GM18907 (cell line): Measurements from ENCODE around the gene CSNK1G1.
A peak's percentile ranks its signal among the peaks of the same experiment; 100 is the strongest.

Experiments used
- ATAC-seq: cut with Tn5 transposase; IDR thresholded peaks from one replicate; pipeline ENCODE4 v1.9.1; 2021; ENCODE audit warnings: mild to moderate bottlenecking, moderate library complexity; ENCODE audit not compliant: unreplicated experiment

The CSNK1G1 gene

DNA sequence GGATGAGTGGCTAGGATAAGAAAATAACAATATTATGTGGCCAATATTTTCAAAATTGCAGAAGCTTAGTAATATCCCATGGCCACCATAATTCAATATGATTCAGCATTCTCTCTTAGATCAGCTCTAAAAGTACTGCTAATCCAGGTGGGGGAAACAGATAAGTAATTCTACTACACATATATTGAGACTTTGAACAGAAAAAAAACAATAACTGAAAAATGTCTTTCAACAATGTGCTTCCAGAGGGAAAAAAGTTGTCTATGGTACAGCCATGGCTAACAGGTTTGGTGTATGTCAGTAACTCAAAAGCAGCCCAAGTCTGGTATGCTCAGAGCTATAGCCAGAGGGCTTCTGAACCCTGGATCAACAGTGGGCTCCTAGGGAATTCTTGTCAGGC lies 150.8 kb downstream of the CSNK1G1 start:
- ATAC-seq: no peak

DNA sequence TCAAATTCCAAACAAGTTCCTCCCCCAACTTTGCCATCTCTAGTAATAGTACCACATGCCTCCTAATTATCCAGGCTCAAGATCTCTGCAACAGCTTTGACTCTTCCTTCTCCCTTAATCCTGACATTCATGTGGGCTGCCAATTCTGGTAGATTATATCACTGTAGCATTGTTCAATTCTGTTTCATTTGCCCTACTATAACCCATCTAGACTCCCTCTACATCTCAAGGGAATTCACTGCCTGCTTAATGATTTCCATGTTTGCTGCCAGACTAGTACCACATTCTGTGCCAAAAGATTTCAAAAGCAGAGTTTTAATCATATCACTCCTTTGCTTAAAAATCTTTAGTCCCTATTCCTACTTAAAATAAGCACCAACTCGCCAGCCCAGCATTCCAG lies 158.5 kb downstream of the CSNK1G1 start:
- no peak for ATAC-seq

DNA sequence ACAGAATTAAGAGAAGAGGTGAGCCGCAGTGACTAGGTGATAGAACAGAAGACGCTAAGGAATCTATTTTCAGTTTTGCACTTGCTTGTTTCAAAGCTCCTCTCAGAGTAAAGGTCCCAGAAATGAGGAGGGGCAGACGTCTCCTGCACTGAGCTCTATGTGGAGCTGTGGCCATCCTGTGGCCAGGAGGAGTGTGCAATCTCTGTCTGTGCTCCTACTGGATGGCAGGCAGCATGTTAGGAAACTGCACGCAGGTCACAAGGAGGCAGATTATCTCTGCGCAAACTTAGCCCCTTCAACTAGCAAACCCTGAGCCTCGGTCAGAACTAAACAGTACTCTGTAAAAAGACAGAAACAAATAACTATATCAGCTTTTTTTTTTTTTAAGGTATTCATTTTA lies 162.0 kb downstream of the CSNK1G1 start:
- ATAC-seq: no peak

DNA sequence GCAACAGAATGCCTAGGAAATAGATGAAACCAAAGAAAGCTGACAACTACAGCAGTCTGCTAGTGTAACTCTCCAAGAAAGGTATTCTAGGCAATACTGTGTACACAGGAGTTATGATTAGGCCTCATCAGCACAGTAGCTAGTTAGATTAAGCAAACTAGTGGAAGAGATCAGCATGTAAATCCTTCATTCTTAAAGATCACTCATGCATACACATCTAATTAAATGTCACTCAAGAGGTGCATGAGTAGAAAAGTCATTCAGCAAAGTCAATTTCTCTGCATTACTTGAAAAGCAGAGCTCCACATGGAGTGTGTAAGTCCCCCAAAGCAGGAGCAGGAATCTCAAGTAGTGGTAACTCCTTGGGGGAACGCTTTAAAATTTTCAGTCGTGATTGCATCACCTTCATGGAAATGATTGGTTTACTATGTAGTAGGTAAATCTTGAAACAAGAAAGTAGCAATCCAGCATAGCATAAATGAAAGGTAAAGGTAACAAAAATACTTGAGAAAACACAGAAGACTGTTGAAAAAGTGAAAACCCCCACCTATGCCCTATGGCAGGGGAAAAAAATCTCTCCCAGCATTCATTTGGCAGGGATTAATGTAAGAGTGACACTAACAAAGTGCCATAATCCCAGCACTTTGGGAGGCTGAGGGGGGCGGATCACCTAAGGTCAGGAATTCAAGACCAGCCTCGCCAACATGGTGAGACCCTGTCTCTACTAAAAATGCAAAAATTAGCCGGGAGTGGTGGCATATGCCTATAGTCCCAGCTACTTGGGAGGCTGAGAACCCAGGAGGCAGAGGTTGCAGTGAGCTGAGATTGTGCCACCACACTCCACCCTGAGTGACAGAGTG lies 163.8 kb downstream of the CSNK1G1 start:
- no peak for ATAC-seq

DNA sequence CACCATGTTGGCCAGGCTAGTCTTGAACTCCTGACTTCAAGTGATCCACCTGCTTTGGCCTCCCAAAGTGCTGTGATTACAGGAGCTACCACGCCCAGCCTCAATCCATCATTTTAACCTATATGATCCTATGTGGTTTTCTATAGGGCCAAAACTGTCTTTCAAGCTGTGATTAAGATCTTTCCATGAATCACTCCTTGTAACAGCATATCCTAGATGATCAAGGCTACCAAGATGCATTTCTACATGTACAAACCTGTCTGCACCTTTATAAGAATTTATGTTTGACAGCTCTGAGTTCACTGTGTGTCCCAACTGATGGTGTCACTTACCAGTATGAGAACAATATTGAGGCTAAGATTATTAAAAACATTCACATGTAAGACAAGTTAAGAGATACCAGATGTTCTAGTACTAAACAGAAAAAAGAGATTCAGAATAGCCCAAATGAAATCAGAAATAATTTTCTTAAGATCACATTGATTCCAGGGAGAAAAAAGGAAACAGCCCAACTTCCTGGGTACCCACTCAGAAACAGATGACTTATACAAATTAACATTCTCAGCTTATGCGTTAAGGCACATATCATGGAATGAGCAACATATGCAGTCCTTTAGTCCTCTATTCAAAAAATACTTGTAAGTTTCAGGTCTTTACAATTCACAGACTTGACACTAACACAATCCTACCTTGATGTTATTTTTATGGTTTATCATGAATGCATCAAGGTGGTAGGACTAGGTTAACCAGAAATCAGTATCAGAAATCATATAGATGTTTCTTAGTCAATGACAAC lies 168.4 kb downstream of the CSNK1G1 start:
- ATAC-seq: no peak

DNA sequence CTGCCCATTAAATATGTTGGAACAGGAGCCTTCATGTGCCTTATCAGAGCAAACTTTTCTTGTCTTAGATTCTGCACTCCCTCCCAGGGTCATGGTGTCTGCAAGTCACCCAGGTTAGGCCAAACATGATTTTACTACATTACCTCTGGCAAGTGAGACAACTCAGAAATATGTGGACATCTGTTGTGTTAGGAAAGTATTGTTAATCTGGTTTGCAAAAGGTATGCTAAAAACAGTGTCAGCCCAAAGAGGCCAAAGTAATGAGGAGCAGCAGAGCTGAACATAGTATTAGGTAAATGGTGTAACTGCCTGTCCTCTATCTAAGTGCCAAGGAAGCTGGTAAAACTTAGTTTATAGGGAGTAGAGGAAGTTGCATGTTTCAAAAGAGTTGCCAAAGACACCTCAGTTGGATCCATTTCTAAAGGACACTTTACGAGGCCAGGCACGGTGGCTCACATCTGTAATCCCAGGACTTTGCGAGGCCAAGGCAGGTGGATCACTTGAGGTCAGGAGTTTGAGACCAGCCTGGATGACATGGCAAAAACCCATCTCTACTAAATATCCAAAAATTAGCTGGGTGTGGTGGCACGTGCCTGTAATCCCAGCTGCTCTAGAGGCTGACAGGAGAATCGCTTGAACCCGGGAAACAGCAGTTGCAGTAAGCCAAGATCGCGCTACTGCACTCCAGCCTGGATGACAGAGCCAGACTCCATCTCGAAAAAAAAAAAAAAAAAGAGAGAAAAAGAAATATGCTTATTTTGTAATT lies 170.6 kb downstream of the CSNK1G1 start:
- no peak for ATAC-seq

DNA sequence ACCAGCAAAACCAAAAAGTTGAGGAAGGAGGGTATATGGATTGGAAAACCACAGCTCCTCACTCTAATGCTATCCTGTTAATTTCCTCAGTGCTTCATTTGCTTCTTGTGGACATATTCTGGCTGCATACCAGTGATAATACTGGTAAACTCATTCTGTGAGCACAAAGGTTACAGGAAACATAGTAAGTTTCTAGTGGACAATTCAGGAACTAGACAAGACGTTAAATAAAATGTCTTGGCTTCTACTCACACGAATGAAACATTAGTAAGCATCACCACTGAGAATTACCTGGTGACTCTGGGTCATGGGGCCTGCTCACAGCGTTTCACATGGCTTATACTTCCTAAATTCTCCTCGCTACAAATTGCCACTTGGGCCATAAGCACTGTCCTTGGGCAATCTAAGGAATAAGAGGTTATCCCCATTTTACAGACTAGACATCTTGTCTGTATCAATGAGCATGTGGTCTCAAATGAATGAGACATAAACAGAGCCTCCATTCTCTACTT lies 173.1 kb downstream of the CSNK1G1 start:
- no peak for ATAC-seq

DNA sequence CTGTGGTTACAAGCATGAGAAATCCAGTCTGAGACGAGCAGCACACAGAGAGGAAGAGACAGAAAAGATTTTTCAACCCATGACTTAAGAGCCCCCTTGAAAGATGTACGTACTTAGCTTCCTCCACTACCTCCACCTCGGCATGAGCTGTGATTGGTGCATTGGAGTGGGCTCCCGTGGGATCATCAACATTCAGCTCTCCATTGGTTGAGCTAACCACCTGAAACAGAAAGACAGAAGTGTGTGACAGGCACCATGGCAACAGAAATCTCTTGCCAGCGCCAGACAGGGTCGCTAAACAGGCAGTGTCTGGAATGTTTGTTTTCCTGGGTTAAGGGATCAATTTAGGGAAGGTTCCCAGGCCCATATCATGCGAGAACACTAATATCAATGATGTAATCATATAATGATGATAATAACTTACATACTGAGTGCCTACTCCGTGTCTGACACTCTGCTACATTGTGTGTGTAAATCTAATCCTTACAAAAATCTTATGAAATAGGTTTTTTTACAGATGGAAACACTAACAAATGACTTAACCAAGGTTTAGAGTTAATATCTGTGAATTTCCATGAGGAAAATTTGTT lies 175.6 kb downstream of the CSNK1G1 start:
- ATAC-seq: peak; percentile 74

DNA sequence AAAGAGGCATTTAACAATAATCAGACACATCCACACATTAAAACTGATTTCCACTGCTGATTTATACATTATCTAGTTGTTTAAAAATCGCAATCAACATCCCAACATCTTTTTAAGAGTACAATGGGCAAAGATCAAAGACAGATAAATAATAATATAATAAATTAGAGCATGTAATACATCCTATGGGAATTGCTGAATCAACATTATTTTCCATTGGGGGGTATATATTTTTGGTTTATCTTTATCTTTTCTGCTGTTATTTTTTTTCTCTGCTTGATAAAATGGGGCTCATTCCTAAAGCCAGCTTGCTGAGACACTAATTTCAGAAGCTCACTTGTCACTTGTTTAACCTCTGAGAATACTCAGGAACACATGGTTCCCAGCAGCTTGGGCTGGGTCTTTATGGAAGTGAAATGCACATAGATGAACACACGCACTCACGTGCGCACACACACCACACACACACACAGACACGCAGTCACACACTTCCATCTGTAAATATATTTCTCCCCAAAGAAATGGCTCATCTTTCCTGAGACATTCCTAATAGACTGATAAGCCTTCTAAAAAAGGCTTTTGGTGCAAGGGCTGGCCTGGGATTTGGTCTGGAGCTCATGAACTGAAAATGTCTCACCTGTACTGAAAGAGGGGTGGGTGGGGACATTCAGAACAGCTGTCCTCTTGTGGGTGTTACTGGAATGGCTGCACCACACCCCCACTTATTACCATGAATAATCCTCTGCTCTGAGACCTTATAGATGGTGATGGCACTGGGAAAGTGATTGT lies 189.7 kb downstream of the CSNK1G1 start:
- ATAC-seq: no peak

DNA sequence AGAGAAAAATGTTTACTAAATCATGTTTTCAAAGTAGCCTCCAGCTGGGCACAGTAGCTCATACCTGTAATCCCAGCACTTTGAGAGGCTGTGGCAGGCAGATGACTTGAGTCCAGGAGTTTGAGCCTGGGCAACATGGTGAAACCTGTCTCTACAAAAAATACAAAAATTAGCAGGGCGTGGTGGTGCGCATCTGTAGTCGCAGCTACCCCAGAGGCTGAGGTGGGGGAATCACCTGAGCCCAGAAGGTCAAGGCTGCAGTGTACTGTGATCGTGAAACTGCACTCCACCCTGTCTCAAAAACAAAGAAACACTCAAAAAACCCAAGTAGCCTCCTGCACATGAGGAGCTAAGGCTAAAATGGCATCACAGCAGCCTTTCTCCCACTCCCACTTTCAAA lies 191.5 kb downstream of the CSNK1G1 start:
- no peak for ATAC-seq

DNA sequence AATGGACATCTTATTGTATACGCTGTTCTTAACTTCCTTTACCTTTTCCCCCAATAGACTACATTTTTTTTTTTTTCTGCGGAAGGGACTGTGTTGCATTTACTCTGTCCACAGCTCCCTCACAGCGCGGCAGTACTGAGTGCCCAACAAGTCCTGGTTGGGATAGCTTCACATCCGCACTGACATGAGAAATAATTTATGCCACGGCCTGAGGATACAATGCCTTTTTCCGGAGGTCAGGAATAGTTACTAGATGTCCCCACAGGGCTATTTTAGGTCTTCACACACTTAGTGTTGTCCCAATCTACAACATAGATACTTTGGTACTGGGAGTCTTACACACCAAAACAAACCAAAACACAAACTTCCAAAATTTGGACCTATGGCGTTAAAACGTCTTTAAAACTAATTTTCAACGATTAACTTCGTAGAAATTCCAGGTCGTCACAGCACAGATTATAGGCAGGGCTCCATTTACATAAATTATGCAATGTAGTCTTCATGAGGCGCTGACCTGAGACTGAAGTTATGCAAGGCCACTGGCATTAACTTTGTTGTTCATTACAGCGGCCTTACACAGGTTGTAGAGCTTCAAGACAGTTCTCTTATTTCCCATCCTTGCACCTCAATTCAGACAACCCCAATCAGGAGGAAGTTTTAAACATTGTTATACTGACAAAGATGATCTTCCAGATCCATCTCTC lies 192.2 kb downstream of the CSNK1G1 start:
- peak; percentile 15 for ATAC-seq

DNA sequence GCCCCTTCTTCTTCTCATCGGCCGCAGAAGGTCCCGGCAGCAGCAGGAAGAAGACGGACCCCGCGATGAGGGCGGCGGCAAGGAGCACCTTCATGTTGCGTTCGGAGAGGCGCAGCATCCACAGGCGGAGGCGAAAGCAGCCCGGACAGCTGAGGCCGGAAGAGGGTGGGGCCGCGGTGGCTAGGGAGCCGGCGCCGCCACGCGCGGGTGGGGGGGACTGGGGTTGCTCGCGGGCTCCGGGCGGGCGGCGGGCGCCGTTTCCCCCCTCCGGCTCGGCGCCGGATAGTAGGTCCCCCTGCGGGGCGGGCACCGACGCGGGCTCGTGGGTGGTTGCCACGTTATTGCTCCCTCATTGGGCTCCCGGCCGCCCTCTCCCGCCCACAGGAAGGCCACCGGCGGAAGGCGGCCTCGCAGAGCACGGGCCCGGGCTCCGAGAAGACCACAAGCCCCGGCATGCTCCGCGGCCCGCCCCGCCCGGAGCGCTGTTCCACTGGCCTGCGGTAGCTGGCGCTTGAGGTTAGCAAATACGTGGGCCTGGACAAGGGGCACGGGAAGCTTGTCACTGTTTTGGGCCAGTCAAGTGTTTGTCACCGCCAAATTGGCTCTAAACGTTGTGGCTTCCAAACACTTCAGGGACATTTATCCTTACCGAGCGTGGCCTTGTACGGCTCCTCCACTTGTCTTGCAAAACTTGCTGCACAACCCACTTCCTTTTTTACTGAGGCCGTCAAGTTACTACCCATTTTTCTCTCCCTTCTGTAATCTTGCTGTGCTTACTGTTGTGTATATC lies 192.9 kb downstream of the CSNK1G1 start, which contains the start of gene PPIB:
PPIB (minus strand) TSS at position 154 of the 790 bp plus-strand sequence; CDS start at position 118, 36 bp downstream.
- peak; percentile 92 for ATAC-seq

DNA sequence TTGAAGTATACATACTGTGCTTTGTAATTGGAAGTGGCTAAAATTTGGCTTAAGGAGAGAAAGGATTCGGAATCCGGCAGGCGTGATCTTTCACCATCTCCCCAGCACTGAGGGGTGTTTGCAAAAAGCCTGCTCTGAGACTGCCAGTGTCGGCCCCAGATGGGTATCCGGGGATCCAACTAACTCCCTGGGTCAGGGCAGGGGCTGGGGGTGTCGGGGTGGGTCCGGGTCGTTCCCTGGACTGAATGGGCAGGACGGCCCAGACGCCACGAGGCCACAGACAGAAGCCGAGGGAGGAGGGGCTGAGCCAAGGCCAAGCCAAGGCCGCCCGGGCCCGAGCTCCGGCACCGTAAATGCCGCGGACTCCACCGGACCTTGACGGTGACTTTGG lies 193.5 kb downstream of the CSNK1G1 start:
- ATAC-seq: peak; percentile 20

DNA sequence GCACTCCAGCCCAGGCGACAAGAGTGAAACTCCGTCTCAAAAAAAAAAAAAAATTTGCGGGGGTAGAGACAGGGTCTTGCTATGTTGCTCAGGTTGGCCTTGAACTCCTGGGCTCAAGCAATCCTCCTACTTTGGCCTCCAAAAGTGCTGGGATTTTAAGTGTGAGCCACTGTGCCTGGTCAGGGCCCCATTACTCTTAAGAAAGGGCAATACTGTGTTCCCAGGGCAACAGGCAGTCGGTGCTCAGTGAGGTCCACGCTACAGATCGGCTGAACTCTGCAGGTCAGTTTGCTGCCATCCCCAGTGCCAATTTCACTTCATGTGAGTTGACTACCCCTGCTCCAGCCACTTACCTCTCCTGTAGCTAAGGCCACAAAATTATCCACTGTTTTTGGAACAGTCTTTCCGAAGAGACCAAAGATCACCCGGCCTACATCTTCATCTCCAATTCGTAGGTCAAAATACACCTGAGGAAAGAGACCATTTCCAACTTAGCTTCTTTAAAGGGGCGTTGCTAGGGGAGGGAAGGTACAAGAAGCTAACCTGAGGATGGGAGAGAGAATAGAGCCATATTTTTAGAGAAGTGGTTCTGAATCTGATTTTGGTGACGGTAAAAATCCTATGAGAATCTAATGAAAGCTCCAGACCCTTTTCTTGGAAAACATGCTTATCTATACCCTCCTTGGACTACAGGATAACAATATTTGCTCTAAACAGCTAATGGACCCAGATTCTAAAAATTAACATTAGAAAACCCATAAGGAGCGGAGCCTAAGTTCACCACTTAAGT lies 194.1 kb downstream of the CSNK1G1 start:
- ATAC-seq: no peak

DNA sequence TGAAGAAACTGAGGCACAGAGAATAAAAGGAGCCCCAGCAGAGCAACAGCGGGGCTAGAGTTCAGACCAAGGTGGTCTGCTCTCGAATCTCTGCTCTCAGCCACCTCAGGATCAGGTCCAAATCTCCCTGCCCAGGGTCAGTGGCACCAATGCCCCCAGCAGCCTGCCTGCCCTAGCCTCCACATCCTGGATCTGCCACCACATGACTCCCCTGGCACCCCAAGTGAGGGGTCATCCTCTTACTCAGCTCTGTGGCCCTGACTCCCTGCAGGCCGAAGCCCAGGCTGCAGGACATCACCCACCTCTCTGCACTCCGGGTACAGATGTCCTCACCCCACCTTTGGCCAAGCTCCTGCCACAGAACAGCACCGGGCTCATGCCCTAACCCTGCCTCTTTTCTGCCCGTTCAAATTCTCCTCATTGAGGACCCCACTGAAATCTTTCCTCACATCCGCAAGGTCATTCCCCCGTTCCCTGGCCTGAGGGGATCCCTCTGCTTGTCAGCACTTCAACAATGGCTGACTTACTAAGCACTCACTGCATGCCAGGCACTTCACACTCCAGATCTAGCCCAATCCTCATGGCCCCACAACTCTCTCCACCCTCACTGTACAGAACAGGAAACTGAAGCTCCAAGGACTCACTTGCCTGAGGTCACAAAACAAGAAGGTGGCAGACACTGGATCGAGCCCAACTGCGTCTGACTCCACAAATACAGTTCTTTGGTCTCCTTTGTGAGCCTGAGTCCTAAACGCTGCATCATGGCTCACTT lies 197.4 kb downstream of the CSNK1G1 start:
- ATAC-seq: no peak

DNA sequence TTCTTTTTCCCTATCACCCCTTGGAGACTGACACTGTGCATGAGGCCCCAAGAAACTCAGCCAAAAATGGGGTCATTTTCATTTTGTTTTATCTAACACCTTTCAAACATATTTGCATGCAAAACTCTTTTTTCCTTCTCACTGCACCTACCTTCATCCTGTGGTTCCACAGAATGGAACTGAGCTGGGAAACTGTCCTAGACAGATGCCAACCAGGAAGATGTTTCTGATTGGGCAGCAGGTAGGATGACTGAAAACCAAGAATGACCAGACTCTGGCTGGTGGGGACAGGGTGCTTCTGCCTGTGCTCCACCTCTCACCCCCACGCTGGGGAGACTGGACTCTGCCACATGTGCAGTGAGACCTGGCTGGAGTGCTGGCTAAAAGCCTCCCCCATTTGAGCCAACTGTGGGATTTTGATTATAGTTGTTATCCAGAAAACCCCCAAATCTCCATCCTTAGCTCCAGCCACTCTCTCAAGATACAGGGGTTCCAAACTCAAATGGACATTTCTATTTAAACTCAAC lies 198.3 kb downstream of the CSNK1G1 start:
- no peak for ATAC-seq
